CD4-positive, alpha-beta memory T cell (primary cell): ENCODE data around the gene NSRP1. TPM values are rescaled to one million over a fixed set of nuclear protein-coding genes. Genes with fewer than 3 reads are reported as not detected.
"Not testable (repeated sequence)": the region's sequence is repeated elsewhere in the genome, so short reads cannot be mapped to it uniquely, and the experiment has no call there.

Source experiments
- CTCF ChIA-PET: fragments of 350-600 bp; sonication (Branson Sonifier 250); formaldehyde crosslinking; loops from one replicate; lab custom pipeline; 2021; ENCODE audit warnings: inconsistent platforms; ENCODE audit not compliant: partially characterized antibody; lab: Charles Lee
- POLR2A ChIA-PET: fragments of 350-600 bp; sonication (Branson Sonifier 250); formaldehyde crosslinking; loops from one replicate; lab custom pipeline; 2021; ENCODE audit not compliant: partially characterized antibody; lab: Charles Lee
- DNase-seq, 5 donors: peaks; one replicate each; pipeline versions ENCODE4 v3.0.0 to v3.0.0-alpha.2; 2020 to 2022; ENCODE audit warnings: mixed read lengths in 1 of 5
- H3K27ac ChIP-seq: one replicate; pipeline ENCODE4 v1.7.0; 2013; ENCODE audit warnings: low read depth, low read length
- H3K27me3 ChIP-seq: 2 replicates; pipeline ENCODE4 v1.7.0; 2013; ENCODE audit warnings: mild to moderate bottlenecking, low read length, moderate library complexity; ENCODE audit not compliant: insufficient read depth
- H3K36me3 ChIP-seq: 2 replicates; pipeline ENCODE4 v1.7.0; 2013; ENCODE audit warnings: mild to moderate bottlenecking, low read length, moderate library complexity; ENCODE audit not compliant: insufficient read depth
- H3K4me1 ChIP-seq: 2 replicates; pipeline ENCODE4 v1.7.0; 2013; ENCODE audit warnings: mild to moderate bottlenecking, low read length, moderate library complexity; ENCODE audit not compliant: insufficient read depth
- H3K4me3 ChIP-seq, 2 donors: one replicate each; pipeline ENCODE4 v1.7.0; 2013; ENCODE audit warnings: low read length in 2 of 2, mild to moderate bottlenecking in 1 of 2
- H3K9me3 ChIP-seq, 2 donors: one replicate each; pipeline ENCODE4 v1.7.0; 2013; ENCODE audit warnings: low read length in 2 of 2, control low read depth in 1 of 2; ENCODE audit not compliant: control insufficient read depth in 1 of 2
- H3K27ac Mint-ChIP-seq, 7 donors: one replicate each; pipeline ENCODE4 v1.8.0; 2020 to 2021; ENCODE audit warnings: mixed read lengths in 7 of 7, mild to moderate bottlenecking in 6 of 7, inconsistent platforms in 3 of 7, moderate library complexity in 3 of 7
- H3K27me3 Mint-ChIP-seq, 2 donors: one replicate each; pipeline ENCODE4 v1.8.0; 2020 to 2021; ENCODE audit warnings: mixed read lengths in 2 of 2
- H3K36me3 Mint-ChIP-seq, 2 donors: one replicate each; pipeline ENCODE4 v1.8.0; 2020 to 2021; ENCODE audit warnings: mixed read lengths in 2 of 2, inconsistent platforms in 1 of 2, mild to moderate bottlenecking in 1 of 2
- H3K4me1 Mint-ChIP-seq, 4 donors: one replicate each; pipeline ENCODE4 v1.8.0; 2020 to 2021; ENCODE audit warnings: mixed read lengths in 4 of 4, mild to moderate bottlenecking in 1 of 4
- H3K4me3 Mint-ChIP-seq, 8 donors: one replicate each; pipeline ENCODE4 v1.8.0; 2020 to 2021; ENCODE audit warnings: mixed read lengths in 8 of 8, mild to moderate bottlenecking in 7 of 8, moderate library complexity in 6 of 8, inconsistent platforms in 3 of 8
- H3K9me3 Mint-ChIP-seq, 8 donors: one replicate each; pipeline ENCODE4 v1.8.0; 2020 to 2021; ENCODE audit warnings: mixed read lengths in 8 of 8, mild to moderate bottlenecking in 5 of 8, inconsistent platforms in 3 of 8, moderate library complexity in 1 of 8
- intact Hi-C: fragments of 100-400 bp; cut with micrococcal nuclease; formaldehyde crosslinking; loops from one replicate; pipeline ENCODE4 v1.15.1; 2023
- polyA plus RNA-seq, 2 donors: library from polyadenylated mRNA; unstranded; fragments of 300-500 nt; fragmentation: Illumina TruSeq; gene quantifications; one replicate each; pipeline ENCODE4 v1.2.3, GENCODE V29; 2021
- total RNA-seq, 2 experiments: library from RNA; stranded (reverse); gene quantifications; one replicate each; pipeline ENCODE4 v1.2.3, GENCODE V29; 2021

Gene NSRP1
- total and polyA plus RNA-seq, 4 experiments from 2014 or later = 12.1 to 39.9 (median 31.8) TPM

- Histone ChIP-seq H3K27me3 (peaks cover 7% of the 10 kb centered on the region), H3K4me1 (no peaks in the 10 kb centered on the region), H3K9me3 (no peaks in the 10 kb centered on the region), H3K27ac (no peak overlapping the region), H3K4me3 (no peak overlapping the region), H3K36me3 (no peaks in the 10 kb centered on the region)
- H3K4me1 Mint-ChIP-seq = no peaks in the 10 kb centered on the region
- ChIA-PET CTCF (interaction anchor here (1.3 kb wide), 1 partner anchor 107 kb away, joined by 3 read pairs; no protein-coding TSS in a partner anchor), POLR2A (no interaction called here)
- no peaks in the 10 kb centered on the region for H3K36me3 Mint-ChIP-seq
- H3K27ac Mint-ChIP-seq = peak overlapping the region in 1 of 7 donors; percentile 3
- no peaks in the 10 kb centered on the region for H3K9me3 Mint-ChIP-seq
- intact Hi-C loops = no loop called here
- H3K4me3 Mint-ChIP-seq = no peak overlapping the region
- H3K27me3 Mint-ChIP-seq = peaks cover 20 to 32% of the 10 kb centered on the region in 2 donors
- no peak for DNase-seq
These were observed 112.4 kb downstream of the NSRP1 start for GRCh38 chr17:30229012-30229411.

- H3K4me1 ChIP-seq, intact Hi-C loops, H3K9me3 ChIP-seq, POLR2A ChIA-PET, H3K36me3 ChIP-seq, H3K4me3 Mint-ChIP-seq, H3K4me3 ChIP-seq, H3K36me3 Mint-ChIP-seq, H3K27ac ChIP-seq, H3K9me3 Mint-ChIP-seq, DNase-seq, CTCF ChIA-PET, H3K4me1 Mint-ChIP-seq, H3K27me3 ChIP-seq: not testable (repeated sequence)
- Mint-ChIP-seq H3K27ac (peak overlapping the region in 1 of 7 donors; percentile 42), H3K27me3 (peaks cover 27 to 40% of the 10 kb centered on the region in 2 donors)
These were observed 113.4 kb downstream of the NSRP1 start for GRCh38 chr17:30230009-30230408.

- DNase-seq = no peak
- Histone ChIP-seq H3K36me3 (no peaks in the 10 kb centered on the region), H3K4me3 (no peak overlapping the region), H3K27me3 (peaks cover 7% of the 10 kb centered on the region), H3K4me1 (peaks cover 9% of the 10 kb centered on the region), H3K27ac (no peak overlapping the region), H3K9me3 (no peaks in the 10 kb centered on the region)
- H3K27me3 Mint-ChIP-seq = peaks cover 29 to 41% of the 10 kb centered on the region in 2 donors
- H3K4me3 Mint-ChIP-seq = no peak overlapping the region
- CTCF ChIA-PET = no interaction called here
- no peaks in the 10 kb centered on the region for H3K36me3 Mint-ChIP-seq
- peaks cover 6 to 10% (median 8%) of the 10 kb centered on the region in 4 donors for H3K4me1 Mint-ChIP-seq
- H3K27ac Mint-ChIP-seq = peak overlapping the region in 1 of 7 donors; percentile 5
- intact Hi-C loops = no loop called here
- POLR2A ChIA-PET = no interaction called here
- no peaks in the 10 kb centered on the region for H3K9me3 Mint-ChIP-seq
These were observed 114.0 kb downstream of the NSRP1 start for GRCh38 chr17:30230596-30231125.

GRCh38 chr17:30232015-30232823 is 115.6 kb downstream of the NSRP1 start:
- Mint-ChIP-seq H3K27me3 (peaks cover 34 to 47% of the 10 kb centered on the region in 2 donors), H3K27ac (no peak overlapping the region), H3K9me3 (no peaks in the 10 kb centered on the region), H3K4me1 (peaks cover 10 to 20% (median 13%) of the 10 kb centered on the region in 4 donors), H3K4me3 (no peak overlapping the region), H3K36me3 (no peaks in the 10 kb centered on the region)
- POLR2A ChIA-PET = no interaction called here
- H3K36me3 ChIP-seq = no peaks in the 10 kb centered on the region
- H3K27ac ChIP-seq = no peak overlapping the region
- no peak overlapping the region for H3K4me3 ChIP-seq
- peaks cover 20% of the 10 kb centered on the region for H3K4me1 ChIP-seq
- DNase-seq = no peak
- CTCF ChIA-PET = interaction anchor here (1.1 kb wide), 1 partner anchor 31 kb away, joined by 3 read pairs; no protein-coding TSS in a partner anchor
- intact Hi-C loops = no loop called here
- peaks cover 12% of the 10 kb centered on the region for H3K27me3 ChIP-seq
- no peaks in the 10 kb centered on the region for H3K9me3 ChIP-seq

GRCh38 chr17:30232824-30233427 is 116.3 kb downstream of the NSRP1 start:
- no peak for DNase-seq
- H3K27me3 ChIP-seq = peaks cover 12% of the 10 kb centered on the region
- Mint-ChIP-seq H3K27ac (no peak overlapping the region), H3K4me3 (no peak overlapping the region), H3K9me3 (no peaks in the 10 kb centered on the region), H3K4me1 (peaks cover 10 to 27% (median 17%) of the 10 kb centered on the region in 4 donors), H3K36me3 (no peaks in the 10 kb centered on the region), H3K27me3 (peaks cover 40 to 52% of the 10 kb centered on the region in 2 donors)
- H3K4me1 ChIP-seq = peaks cover 20% of the 10 kb centered on the region
- H3K27ac ChIP-seq = no peak overlapping the region
- H3K9me3 ChIP-seq = no peaks in the 10 kb centered on the region
- ChIA-PET CTCF (no interaction called here), POLR2A (no interaction called here)
- intact Hi-C loops = no loop called here
- H3K36me3 ChIP-seq = no peaks in the 10 kb centered on the region
- H3K4me3 ChIP-seq = no peak overlapping the region

GRCh38 chr17:30234296-30234695 is 117.7 kb downstream of the NSRP1 start:
- Histone ChIP-seq H3K27ac (no peak overlapping the region), H3K9me3 (no peaks in the 10 kb centered on the region), H3K4me1 (peaks cover 20% of the 10 kb centered on the region), H3K27me3 (peaks cover 16% of the 10 kb centered on the region), H3K4me3 (no peak overlapping the region), H3K36me3 (no peaks in the 10 kb centered on the region)
- Mint-ChIP-seq H3K4me1 (peaks cover 16 to 35% (median 23%) of the 10 kb centered on the region in 4 donors), H3K36me3 (no peaks in the 10 kb centered on the region), H3K4me3 (peak overlapping the region in 3 of 8 donors; percentile 66 to 87 (median 75)), H3K27ac (no peak overlapping the region), H3K9me3 (no peaks in the 10 kb centered on the region), H3K27me3 (peaks cover 41 to 54% of the 10 kb centered on the region in 2 donors)
- no peak for DNase-seq
- intact Hi-C loops = no loop called here
- ChIA-PET POLR2A (no interaction called here), CTCF (interaction anchor here (0.8 kb wide), 1 partner anchor 129 kb away, joined by 3 read pairs; no protein-coding TSS in a partner anchor)

- Mint-ChIP-seq H3K27me3 (peaks cover 45 to 57% of the 10 kb centered on the region in 2 donors), H3K27ac (no peak overlapping the region), H3K4me3 (peak overlapping the region; percentile 66 to 87 (median 74)), H3K4me1 (peaks cover 18 to 35% (median 24%) of the 10 kb centered on the region in 4 donors), H3K9me3 (no peaks in the 10 kb centered on the region), H3K36me3 (no peaks in the 10 kb centered on the region)
- Histone ChIP-seq H3K27me3 (peaks cover 16% of the 10 kb centered on the region), H3K4me1 (peaks cover 20% of the 10 kb centered on the region), H3K27ac (no peak overlapping the region), H3K4me3 (no peak overlapping the region), H3K36me3 (no peaks in the 10 kb centered on the region), H3K9me3 (no peaks in the 10 kb centered on the region)
- ChIA-PET CTCF (interaction anchor here (0.8 kb wide), 1 partner anchor 130 kb away, joined by 3 read pairs; no protein-coding TSS in a partner anchor), POLR2A (no interaction called here)
- intact Hi-C loops = no loop called here
- DNase-seq = no peak
These were observed 118.3 kb downstream of the NSRP1 start for GRCh38 chr17:30234964-30235363.
